Measurements from ENCODE around the gene CEP250. TPM values are rescaled to one million over a fixed set of nuclear protein-coding genes. Genes with fewer than 3 reads are reported as not detected.
A peak's percentile ranks its signal among the peaks of the same experiment; 100 is the strongest.

The CEP250 gene, protein sequence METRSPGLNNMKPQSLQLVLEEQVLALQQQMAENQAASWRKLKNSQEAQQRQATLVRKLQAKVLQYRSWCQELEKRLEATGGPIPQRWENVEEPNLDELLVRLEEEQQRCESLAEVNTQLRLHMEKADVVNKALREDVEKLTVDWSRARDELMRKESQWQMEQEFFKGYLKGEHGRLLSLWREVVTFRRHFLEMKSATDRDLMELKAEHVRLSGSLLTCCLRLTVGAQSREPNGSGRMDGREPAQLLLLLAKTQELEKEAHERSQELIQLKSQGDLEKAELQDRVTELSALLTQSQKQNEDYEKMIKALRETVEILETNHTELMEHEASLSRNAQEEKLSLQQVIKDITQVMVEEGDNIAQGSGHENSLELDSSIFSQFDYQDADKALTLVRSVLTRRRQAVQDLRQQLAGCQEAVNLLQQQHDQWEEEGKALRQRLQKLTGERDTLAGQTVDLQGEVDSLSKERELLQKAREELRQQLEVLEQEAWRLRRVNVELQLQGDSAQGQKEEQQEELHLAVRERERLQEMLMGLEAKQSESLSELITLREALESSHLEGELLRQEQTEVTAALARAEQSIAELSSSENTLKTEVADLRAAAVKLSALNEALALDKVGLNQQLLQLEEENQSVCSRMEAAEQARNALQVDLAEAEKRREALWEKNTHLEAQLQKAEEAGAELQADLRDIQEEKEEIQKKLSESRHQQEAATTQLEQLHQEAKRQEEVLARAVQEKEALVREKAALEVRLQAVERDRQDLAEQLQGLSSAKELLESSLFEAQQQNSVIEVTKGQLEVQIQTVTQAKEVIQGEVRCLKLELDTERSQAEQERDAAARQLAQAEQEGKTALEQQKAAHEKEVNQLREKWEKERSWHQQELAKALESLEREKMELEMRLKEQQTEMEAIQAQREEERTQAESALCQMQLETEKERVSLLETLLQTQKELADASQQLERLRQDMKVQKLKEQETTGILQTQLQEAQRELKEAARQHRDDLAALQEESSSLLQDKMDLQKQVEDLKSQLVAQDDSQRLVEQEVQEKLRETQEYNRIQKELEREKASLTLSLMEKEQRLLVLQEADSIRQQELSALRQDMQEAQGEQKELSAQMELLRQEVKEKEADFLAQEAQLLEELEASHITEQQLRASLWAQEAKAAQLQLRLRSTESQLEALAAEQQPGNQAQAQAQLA (N-terminal part only)
- total RNA-seq (10 to 100 TPM; 20.6 to 44.2 (median 27.9) TPM), polyA plus RNA-seq (10 to 100 TPM; 11.7 to 16.0 TPM)
- long read RNA-seq, donor 1, partial matches to known transcripts = 49 of 174 reads
- long read RNA-seq, donor 1, other reads (novel, unspliced or antisense) = 122 of 174 reads
- long read RNA-seq, donor 2, partial matches to known transcripts = 17 of 18 reads
- long read RNA-seq, donor 2, other reads (novel, unspliced or antisense) = 0 of 18 reads
- long read RNA-seq, donor 3, partial matches to known transcripts = 8 of 24 reads
- long read RNA-seq, donor 3, other reads (novel, unspliced or antisense) = 16 of 24 reads

GRCh38 chr20:35454881-35455609 is at the start of gene CEP250:
Gene CEP250 (plus strand): TSS chr20:35455598. CDS start chr20:35462368, 6,770 bp downstream.
- DNase-seq = peak; percentile 92 to 96 (median 95)
- TF ChIP-seq POLR2A (IDR thresholded peaks at IDR 0.05) = no peak
- TF ChIP-seq, protein P1, sequence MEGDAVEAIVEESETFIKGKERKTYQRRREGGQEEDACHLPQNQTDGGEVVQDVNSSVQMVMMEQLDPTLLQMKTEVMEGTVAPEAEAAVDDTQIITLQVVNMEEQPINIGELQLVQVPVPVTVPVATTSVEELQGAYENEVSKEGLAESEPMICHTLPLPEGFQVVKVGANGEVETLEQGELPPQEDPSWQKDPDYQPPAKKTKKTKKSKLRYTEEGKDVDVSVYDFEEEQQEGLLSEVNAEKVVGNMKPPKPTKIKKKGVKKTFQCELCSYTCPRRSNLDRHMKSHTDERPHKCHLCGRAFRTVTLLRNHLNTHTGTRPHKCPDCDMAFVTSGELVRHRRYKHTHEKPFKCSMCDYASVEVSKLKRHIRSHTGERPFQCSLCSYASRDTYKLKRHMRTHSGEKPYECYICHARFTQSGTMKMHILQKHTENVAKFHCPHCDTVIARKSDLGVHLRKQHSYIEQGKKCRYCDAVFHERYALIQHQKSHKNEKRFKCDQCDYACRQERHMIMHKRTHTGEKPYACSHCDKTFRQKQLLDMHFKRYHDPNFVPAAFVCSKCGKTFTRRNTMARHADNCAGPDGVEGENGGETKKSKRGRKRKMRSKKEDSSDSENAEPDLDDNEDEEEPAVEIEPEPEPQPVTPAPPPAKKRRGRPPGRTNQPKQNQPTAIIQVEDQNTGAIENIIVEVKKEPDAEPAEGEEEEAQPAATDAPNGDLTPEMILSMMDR (IDR thresholded peaks at IDR 0.05) = peak in 2 of 3 donors; percentile 11 to 28
- Histone ChIP-seq H3K9me3 (no peaks in the 10 kb centered on the region), H3K4me3 (peak within 1 kb of the TSS; percentile 57), H3K36me3 (no peaks in the 10 kb centered on the region), H3K27ac (peak within 1 kb of the TSS; percentile 75 to 93), H3K27me3 (no peaks in the 10 kb centered on the region), H3K4me1 (ENCODE audit: insufficient read depth) (no peaks in the 10 kb centered on the region)
- intact Hi-C loops (cut with DNase I) = no loop called here
- WGBS, 3 donors = 0 to 1% (median 0%) methylated on average over 51 to 59 of the region's 59 CpGs

- H3K4me1 ChIP-seq (ENCODE audit: insufficient read depth) = no peaks in the 10 kb centered on the region
- H3K36me3 ChIP-seq = no peaks in the 10 kb centered on the region
- intact Hi-C loops (cut with DNase I) = no loop called here
- no peaks in the 10 kb centered on the region for H3K9me3 ChIP-seq
- TF ChIP-seq POLR2A (IDR thresholded peaks at IDR 0.05) (no peak), EP300 (IDR thresholded peaks at IDR 0.05) (no peak)
- TF ChIP-seq, protein P1 (IDR thresholded peaks at IDR 0.05) = no peak
- H3K27ac ChIP-seq = no peak overlapping the region
- DNase-seq = no peak
- no peaks in the 10 kb centered on the region for H3K27me3 ChIP-seq
- WGBS, 3 donors = 93 to 99% (median 96%) methylated on average over 3 of the region's 3 CpGs
- no peak overlapping the region for H3K4me3 ChIP-seq
Measured at GRCh38 chr20:35405775-35406174, 49.6 kb upstream of the CEP250 start.

GRCh38 chr20:35408270-35408669 is 47.1 kb upstream of the CEP250 start:
- no peaks in the 10 kb centered on the region for H3K4me1 ChIP-seq (ENCODE audit: insufficient read depth)
- no peaks in the 10 kb centered on the region for H3K36me3 ChIP-seq
- H3K9me3 ChIP-seq = no peaks in the 10 kb centered on the region
- intact Hi-C loops (cut with DNase I) = no loop called here
- WGBS, 3 donors = 88 to 94% (median 92%) methylated on average over 3 of the region's 3 CpGs
- DNase-seq = no peak
- H3K27me3 ChIP-seq = no peaks in the 10 kb centered on the region
- H3K27ac ChIP-seq = no peak overlapping the region
- H3K4me3 ChIP-seq = no peak overlapping the region
- no peak for TF ChIP-seq EP300 (IDR thresholded peaks at IDR 0.05)
- no peak for TF ChIP-seq POLR2A (IDR thresholded peaks at IDR 0.05)
- TF ChIP-seq, protein P1 (IDR thresholded peaks at IDR 0.05) = no peak
